ENCODE data around the gene CENPA. TPM values are rescaled to one million over a fixed set of nuclear protein-coding genes. Genes with fewer than 3 reads are reported as not detected.

Gene CENPA
- total RNA-seq, 1 experiment from 2014 or later, result 38.4 TPM

GRCh38 chr2:26739514-26739913, 46.3 kb upstream of the CENPA start:
- H3K4me3 Mint-ChIP-seq (ENCODE audit: unreplicated experiment), result no peak overlapping the region
- Histone ChIP-seq H3K36me3 (ENCODE audit: control insufficient read depth, insufficient read depth, low read length) (no peaks in the 10 kb centered on the region), H3K27me3 (replicated peaks; ENCODE audit: control insufficient read depth, insufficient read depth, low read length) (no peaks in the 10 kb centered on the region), H3K9me3 (no peaks in the 10 kb centered on the region), H3K4me3 (ENCODE audit: low read depth, low read length) (no peak overlapping the region), H3K4me1 (no peaks in the 10 kb centered on the region)
- ChIA-PET POLR2A (no interaction called here), CTCF (interaction anchor here (0.5 kb wide), 1 partner anchor 12 kb away, joined by 3 read pairs; no protein-coding TSS in a partner anchor)
- TF ChIP-seq CTCF (IDR thresholded peaks at IDR 0.05; ENCODE audit: insufficient read depth in 1 of 2, low read depth in 1 of 2, low read length in 1 of 2, severe bottlenecking in 1 of 2, unreplicated experiment in 1 of 2), result no peak
- intact Hi-C loops (cut with micrococcal nuclease; ENCODE audit: unreplicated experiment), result no loop called here
- no peaks in the 10 kb centered on the region for H3K4me1 Mint-ChIP-seq (ENCODE audit: low read depth, unreplicated experiment)
- H3K36me3 Mint-ChIP-seq (ENCODE audit: insufficient read depth, unreplicated experiment), result no peaks in the 10 kb centered on the region
- no peak overlapping the region for H3K27ac Mint-ChIP-seq (ENCODE audit: unreplicated experiment)
- no peak for DNase-seq
- H3K27me3 Mint-ChIP-seq (ENCODE audit: insufficient read depth, unreplicated experiment), result no peaks in the 10 kb centered on the region
- no peaks in the 10 kb centered on the region for H3K9me3 Mint-ChIP-seq (ENCODE audit: unreplicated experiment)
- no TSS peak for BruUV-seq (replicated peaks)

GRCh38 chr2:26740346-26740745, 45.5 kb upstream of the CENPA start:
- Histone ChIP-seq H3K27me3 (replicated peaks; ENCODE audit: control insufficient read depth, insufficient read depth, low read length) (no peaks in the 10 kb centered on the region), H3K4me3 (ENCODE audit: low read depth, low read length) (no peak overlapping the region), H3K36me3 (ENCODE audit: control insufficient read depth, insufficient read depth, low read length) (no peaks in the 10 kb centered on the region), H3K4me1 (peaks cover under 1% of the 10 kb centered on the region; the same call in 1 of the 2 replicates), H3K9me3 (no peaks in the 10 kb centered on the region)
- CTCF ChIA-PET, result no interaction called here
- Mint-ChIP-seq H3K36me3 (ENCODE audit: insufficient read depth, unreplicated experiment) (no peaks in the 10 kb centered on the region), H3K27ac (ENCODE audit: unreplicated experiment) (no peak overlapping the region), H3K9me3 (ENCODE audit: unreplicated experiment) (no peaks in the 10 kb centered on the region), H3K27me3 (ENCODE audit: insufficient read depth, unreplicated experiment) (no peaks in the 10 kb centered on the region), H3K4me1 (ENCODE audit: low read depth, unreplicated experiment) (no peaks in the 10 kb centered on the region), H3K4me3 (ENCODE audit: unreplicated experiment) (no peak overlapping the region)
- TF ChIP-seq CTCF (IDR thresholded peaks at IDR 0.05; ENCODE audit: insufficient read depth in 1 of 2, low read depth in 1 of 2, low read length in 1 of 2, severe bottlenecking in 1 of 2, unreplicated experiment in 1 of 2), result no peak
- intact Hi-C loops (cut with micrococcal nuclease; ENCODE audit: unreplicated experiment), result no loop called here
- POLR2A ChIA-PET, result no interaction called here
- no TSS peak for BruUV-seq (replicated peaks)
- DNase-seq, result no peak

- no peak overlapping the region for H3K4me3 Mint-ChIP-seq (ENCODE audit: unreplicated experiment)
- Histone ChIP-seq H3K27me3 (replicated peaks; ENCODE audit: control insufficient read depth, insufficient read depth, low read length) (no peaks in the 10 kb centered on the region), H3K36me3 (ENCODE audit: control insufficient read depth, insufficient read depth, low read length) (no peaks in the 10 kb centered on the region), H3K4me1 (peaks cover 6% of the 10 kb centered on the region), H3K9me3 (no peaks in the 10 kb centered on the region), H3K4me3 (ENCODE audit: low read depth, low read length) (no peak overlapping the region)
- no peaks in the 10 kb centered on the region for H3K27me3 Mint-ChIP-seq (ENCODE audit: insufficient read depth, unreplicated experiment)
- H3K9me3 Mint-ChIP-seq (ENCODE audit: unreplicated experiment), result no peaks in the 10 kb centered on the region
- H3K27ac Mint-ChIP-seq (ENCODE audit: unreplicated experiment), result no peak overlapping the region
- DNase-seq, result no peak
- POLR2A ChIA-PET, result no interaction called here
- BruUV-seq (replicated peaks), result no TSS peak
- H3K36me3 Mint-ChIP-seq (ENCODE audit: insufficient read depth, unreplicated experiment), result no peaks in the 10 kb centered on the region
- intact Hi-C loops (cut with micrococcal nuclease; ENCODE audit: unreplicated experiment), result no loop called here
- no peaks in the 10 kb centered on the region for H3K4me1 Mint-ChIP-seq (ENCODE audit: low read depth, unreplicated experiment)
- CTCF ChIA-PET, result no interaction called here
- TF ChIP-seq CTCF (IDR thresholded peaks at IDR 0.05; ENCODE audit: insufficient read depth in 1 of 2, low read depth in 1 of 2, low read length in 1 of 2, severe bottlenecking in 1 of 2, unreplicated experiment in 1 of 2), result no peak
Measured at GRCh38 chr2:26740890-26741302, 45.0 kb upstream of the CENPA start.
